IPS-NIHi7 (cell line): ENCODE data around the gene ANO1.

Experiments used
- DNase-seq: peaks from one replicate; pipeline ENCODE4 v3.0.0; 2012; ENCODE audit warnings: mixed read lengths; ENCODE audit errors: extremely low spot score

ANO1 gene

DNA sequence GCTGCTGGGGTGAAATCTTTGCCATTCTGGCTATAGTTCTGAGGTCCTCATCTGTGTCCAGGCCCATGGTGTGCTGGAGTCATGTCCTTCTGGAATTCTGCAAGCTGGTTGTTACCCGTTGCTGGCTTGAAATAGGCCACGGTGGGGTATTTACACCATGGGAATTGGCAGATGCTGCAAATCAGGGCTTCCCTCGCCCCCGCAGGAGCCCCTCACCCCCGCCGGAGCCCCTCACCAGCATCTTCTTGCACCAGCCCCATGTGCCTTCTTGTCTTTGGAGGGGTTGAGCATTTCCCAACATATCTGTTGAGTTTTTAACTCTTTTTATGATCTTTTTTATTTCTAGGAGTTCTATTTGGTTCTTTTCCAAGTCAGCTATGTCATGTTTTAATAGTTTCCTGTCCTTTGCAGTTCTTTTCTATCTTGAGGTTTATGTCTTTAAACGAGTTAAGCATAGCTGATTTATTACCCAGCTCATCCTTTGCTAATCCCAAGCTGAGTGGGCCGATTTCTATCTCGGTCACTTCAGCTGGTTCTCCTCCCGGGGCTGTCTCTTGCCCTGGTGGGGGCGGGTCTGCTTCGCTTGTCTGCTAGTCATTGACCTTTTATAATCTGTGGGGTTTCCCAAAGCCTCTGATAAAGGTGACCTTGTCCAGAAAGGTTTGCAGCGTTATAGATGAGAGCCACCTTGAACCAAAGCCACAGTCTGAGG, 17.6 kb downstream of the ANO1 start:
- DNase-seq, result no peak

DNA sequence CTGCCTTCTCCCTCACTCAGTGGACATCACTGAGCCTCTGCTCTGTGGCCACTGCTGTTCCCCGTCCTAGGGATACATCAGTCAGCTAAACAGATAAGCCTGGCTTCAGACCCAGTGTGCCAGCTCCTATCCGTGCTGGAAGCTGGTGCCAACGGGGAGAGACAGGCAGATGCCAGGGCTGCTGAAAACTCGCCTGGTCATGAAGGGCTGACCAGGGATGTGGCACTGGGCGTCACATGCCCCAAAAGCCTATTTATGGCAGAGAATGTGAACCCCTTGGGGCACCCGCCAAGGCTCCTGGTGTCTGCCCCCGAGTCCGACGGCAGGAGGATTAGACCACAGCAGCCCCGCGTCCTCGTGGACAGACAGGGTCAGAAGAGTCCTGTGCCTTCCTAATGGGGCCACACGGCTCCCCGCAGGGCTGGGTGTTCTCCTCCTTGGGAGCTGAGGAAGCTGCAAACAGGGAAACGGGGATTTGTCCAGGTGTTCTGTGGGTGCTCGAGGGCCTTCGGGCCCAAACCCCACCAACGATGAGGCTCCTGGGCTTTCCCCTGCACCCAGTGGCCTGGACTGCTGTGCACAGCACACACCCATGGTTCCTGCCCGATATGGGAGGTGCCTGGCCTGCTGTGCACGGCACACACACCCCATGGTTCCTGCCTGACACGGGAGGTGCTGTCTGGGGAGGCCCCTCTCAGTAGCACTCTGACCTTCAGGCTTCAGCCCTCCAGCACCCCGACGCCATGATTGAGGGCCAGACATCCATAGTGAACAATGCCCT, 19.9 kb downstream of the ANO1 start:
- DNase-seq, result no peak

DNA sequence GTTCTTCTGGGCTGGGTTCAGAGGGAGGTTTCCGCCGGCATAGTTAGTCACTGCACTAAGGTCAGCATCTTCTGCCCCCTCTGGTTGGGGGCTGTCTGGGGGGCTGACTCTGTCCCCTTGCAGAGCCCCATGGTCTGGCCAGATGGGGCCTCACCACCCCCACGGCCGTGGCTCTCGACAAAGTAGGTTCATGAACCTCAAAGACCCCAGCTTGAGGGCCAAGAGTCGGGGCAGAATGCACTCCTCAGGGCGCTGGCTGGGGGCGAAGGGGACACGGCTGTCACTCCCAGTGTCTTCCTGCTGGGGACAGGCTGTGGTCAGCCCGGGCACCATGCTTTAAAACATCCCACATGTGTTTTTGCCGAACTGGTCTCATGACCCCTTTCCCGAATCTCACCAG, 20.8 kb downstream of the ANO1 start:
- DNase-seq, result no peak

DNA sequence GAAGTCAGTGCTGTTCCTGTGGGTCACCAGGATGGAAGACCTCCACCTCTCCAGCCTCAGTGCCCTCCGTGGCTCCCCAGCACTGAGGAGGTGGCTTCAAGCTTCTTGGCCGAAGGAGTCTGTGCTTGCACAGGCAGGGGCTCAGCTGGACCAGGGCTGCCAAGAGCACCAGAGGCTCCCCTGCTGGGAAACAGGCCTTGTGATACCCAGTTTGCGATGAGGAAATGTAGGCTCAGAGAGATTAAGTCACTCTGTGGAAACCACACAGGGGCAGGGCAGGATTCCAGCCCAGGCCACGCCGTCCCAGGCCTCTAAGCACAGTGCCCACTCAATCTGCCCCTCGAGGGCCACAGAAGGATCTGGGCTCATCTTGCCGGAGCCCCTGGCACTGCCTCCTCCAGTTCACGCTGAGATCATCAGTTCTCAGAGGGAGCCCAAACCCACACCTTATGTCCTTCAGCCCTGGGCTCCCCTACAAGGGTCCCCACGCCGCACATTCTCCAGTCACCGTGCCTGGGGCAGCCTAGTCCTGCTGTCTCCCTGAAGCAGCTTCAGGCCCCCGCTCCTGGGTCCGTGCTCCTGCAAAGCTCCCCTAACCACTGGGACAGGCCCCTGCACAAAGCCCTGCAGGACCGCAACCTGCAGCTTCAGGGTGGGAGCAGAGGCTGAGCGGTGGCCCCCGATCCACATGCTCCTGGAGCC, 21.6 kb downstream of the ANO1 start:
- DNase-seq, result no peak

DNA sequence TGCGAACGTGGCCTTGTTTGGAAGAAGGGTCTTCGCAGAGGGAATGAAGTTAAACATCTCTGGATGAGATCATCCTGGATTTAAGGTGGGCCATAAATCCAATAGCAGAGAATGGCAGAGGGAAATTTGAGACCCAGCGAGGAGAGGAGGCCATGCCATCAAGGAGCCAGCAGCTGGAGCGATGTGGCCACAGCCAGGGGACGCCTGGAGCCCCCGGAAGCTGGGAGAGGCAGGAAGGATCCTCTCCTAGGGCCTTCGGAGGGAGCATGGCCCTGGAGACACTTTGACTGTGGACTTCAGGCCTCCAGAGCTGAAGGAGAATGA, 22.1 kb downstream of the ANO1 start:
- DNase-seq, result no peak

DNA sequence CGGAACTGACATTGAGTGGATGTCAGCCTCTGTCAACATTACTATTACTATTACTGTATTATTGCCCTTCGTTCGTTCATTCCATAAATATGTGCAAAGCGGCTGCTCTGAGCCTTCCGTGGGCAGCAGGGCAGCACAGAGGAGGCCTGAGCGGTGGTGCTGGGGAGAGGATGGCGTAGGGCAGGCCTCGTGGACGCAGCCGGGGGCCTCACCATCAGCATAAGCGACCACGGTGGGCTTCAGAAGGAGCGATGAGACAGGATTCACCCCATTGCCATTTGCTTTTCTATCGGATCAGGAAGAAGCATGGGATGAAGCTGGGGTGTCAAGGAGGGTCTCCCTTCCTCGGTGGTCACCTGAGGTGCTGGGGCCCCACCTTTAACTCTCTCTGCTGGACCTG, 22.7 kb downstream of the ANO1 start:
- no peak for DNase-seq

DNA sequence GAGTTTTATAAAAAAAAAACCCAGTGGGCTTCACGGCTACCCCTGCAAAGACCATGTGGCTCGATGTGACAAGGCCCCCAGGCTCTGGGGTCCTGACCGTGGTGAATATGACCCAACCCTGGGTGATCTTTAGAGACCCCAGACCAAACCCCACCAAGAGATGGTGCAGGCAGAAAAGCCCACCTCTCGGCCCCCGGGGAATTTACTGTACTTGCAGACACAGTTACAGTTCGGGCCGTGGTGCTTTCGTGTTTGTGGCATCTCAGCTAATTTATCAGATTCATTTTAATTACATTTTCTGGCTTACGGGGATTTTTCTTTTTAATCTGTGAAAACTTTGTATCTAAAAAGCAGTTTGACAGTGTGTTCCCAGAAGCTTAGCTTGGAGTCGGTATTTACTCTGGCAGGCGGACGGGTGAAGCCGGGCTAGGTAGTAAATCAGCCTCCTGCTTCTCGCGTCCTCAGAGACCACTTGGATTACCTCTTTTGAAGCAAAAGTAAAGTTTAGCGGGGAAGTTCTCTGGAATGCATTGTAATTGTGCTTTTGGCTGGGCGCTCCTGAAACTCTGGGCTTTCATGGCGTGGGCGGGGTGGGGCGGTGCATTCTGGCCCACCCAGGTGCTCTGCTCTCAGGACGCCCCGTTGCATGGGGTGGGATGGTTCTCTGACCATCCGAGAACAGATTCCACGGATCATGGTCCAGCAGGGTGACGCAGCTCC, 25.3 kb downstream of the ANO1 start:
- no peak for DNase-seq

DNA sequence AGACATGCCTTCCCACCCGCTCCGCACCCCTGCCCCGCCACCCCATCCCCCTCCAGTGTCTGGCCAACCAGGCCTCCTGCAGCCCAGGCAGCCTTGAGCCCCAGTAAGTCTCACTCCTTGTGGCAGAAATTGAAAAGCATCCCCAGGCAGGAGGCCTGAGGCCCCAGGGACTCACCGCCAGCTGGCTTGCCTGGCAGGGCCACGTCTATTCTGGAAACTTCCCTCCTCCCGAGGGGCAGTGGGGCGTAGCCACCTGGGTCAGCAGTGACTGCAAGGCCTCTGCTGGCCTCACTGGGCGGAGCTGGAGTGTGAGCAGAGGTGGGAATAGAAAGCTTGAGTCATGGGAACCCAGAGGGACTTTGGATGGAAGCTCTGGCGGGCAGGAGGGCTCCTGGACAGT, 26.3 kb downstream of the ANO1 start:
- DNase-seq, result no peak

DNA sequence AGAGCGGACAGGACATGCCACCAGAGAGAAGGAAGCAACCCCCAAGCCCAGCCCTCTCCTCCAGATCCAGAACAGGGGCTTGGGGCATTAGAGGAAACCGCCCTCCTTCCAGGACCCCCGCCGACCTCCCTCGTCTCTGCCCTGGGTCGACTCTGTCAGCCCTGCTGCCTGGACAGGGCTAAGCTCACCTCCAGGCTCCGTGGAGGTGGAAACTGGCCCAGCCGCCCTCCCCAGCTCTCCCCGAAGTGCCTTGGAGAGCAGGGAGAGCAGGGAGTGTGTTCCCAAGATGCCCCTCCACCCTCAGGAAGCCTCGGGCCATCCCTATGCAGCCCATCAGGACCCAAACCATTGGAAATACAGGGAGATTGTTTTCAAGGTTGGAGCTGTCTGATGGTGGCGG, 26.8 kb downstream of the ANO1 start:
- DNase-seq, result no peak

DNA sequence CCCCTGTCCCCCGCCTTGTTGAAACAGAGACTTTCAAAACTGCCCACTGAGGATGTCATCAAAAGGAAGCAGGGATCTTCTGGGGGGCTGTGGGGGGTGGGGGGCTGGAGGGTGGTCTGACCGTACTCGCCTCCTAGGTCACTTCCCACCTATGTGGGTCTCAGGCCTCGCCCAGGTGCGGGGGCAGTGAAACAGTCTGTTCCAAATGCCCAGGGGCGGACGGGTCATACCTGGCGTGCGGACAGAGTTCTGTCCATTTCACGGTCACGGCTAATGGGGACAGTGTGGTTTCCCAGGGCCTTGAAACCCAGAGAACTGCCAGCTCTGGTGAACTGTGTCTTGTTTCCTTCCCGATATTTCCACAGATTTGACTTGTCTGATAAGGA, 27.2 kb downstream of the ANO1 start:
- no peak for DNase-seq

DNA sequence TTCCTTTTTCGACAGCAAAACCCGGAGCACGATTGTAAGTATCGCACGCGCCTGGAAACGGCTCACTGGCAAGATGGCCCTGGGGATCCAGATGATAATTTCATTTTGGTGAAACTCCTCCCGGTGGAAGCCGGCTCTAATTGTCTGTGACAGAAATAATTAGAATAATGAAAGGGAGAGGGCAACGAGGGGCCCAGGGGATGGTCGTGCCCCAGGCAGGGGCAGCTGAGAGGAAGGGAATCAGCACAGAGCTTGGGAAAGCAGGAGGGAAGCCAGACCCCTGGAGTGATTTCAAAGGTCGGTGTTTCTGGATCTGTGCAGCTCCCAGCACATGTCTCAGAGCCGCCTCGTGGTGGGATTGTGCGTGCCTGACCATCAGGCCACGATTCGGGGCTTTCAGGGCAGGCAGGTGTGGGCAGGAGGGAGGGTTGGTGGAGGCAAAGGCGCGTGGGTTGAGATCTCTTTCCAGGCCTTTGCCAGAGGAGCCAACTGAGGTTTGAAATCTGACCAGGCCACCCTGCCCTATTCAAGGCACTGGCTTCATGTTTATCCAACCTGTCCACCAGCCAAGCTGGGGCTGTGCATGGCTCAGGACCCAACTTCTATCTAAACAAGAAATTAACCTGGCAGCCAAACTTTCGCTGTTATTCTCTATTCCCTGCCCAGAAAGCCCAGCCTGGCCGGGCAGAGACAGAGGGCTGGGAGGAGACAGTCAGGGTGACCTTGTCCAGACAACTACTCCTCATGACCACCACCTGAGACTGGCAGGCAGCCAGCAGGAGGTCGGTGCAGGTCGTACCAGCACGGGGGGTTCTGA, 27.8 kb downstream of the ANO1 start:
- no peak for DNase-seq

DNA sequence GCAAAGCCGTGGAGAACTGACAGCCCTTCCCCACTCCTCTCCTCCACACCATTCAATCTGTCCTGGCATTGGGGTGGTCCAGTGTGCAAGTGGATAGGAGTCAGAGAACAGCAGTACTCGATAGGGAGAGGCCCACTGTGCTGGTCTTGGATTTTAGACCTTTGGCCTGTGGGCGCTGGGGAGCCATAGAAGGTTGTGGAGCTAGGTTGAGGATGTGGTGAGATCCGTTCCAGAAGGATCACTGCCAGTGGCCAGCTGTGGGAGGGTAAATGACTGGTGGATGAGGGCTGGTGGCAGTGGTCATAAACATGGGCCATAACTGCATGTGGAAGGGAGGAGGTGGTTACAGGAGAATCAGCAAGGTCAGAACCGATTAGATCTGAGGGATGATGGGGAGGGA, 28.6 kb downstream of the ANO1 start:
- DNase-seq, result no peak

DNA sequence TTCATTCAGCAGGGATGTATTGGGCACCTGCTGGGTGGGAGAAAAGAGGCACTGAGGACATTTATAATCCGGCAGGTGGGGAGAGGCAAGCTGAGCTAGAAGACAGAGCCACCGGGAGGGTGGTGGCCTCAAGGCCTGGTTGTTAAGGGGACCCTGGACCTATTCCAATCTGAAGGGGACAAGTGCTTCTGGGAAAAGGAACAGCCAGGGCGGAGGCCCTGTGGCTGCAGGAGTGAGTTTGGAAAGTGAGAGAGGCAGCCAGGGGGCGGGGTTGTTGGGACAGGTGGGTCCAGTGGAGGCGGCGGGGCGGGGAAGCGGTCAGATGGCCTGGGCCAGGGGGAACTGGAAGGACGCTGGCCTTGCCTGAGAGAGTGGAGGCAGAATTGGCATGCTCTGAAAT, 29.1 kb downstream of the ANO1 start:
- no peak for DNase-seq

DNA sequence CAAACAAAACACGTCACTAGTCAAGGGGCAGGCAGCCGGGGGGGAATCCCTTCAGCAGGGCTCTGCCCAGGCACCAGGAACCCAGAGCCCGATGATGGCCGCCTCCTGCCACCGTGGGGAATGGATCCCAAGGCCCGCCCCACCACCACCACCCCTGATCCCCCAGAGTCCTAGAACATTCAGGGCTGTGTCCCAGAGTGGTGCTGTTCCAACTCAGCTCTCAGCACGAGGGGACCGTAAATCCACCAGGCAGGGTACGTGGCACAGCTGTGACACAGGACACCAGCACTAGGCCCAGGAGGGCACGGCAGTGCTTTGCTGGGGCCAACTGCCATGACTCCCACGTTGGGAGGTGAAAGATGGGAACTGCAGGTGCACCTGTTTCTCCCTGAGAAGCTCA, 29.6 kb downstream of the ANO1 start:
- no peak for DNase-seq

DNA sequence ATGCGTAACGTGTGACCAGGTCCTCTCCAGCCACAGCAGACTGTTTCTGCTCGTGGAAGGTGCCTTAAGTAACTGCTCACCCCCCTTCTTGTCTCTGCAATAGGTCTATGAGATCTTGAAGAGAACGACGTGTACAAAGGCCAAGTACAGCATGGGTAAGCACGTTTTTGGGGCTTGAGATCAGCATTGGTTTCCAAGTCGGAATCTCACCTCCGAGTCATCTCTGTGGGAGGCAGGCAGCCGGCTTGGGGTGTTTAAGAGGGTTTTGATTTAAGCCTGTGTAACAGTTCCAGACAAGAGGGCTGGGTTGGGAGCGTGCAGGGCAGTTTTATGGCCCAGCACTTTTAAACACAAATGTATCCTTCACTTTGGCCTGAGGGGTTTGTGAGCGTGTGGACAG, 30.1 kb downstream of the ANO1 start:
- no peak for DNase-seq

DNA sequence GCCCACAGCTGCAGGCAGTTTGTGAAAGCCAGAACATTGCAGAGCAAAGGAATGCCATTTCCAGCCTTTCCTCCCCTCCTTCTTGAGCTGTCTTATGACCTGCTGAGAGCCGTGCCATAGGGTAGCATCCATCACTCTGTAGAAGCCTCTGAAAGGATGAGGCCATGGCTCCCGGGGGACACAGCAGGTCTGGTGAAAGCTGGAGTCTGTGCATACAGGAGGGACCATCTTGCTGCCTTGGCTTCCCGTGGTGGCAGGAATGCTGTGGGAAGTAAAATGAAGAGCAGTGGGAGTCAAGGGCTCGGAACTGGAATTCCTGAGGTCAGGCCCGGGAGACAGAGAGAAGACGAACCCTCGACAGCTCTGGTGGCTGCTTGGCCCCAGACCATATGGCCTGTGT, 30.9 kb downstream of the ANO1 start:
- no peak for DNase-seq

DNA sequence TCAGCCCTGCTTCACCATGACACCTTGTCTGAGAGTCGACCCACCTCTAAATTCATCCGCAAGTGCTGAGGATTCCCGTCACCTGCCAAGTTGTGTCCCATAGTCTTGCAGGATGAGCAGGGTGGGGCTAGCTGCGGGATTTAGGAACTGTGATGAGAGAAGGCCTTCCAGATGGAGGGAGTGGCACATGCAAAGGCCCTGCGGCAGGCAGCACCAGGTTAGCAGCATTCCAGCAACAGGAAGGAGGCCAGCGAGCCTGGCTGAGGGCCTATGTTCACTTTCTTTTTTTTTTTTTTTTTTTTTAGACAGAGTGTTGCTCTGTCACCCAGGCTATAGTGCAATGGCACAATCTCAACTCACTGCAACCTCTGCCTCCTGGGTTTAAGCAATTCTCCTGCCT, 31.8 kb downstream of the ANO1 start:
- no peak for DNase-seq

DNA sequence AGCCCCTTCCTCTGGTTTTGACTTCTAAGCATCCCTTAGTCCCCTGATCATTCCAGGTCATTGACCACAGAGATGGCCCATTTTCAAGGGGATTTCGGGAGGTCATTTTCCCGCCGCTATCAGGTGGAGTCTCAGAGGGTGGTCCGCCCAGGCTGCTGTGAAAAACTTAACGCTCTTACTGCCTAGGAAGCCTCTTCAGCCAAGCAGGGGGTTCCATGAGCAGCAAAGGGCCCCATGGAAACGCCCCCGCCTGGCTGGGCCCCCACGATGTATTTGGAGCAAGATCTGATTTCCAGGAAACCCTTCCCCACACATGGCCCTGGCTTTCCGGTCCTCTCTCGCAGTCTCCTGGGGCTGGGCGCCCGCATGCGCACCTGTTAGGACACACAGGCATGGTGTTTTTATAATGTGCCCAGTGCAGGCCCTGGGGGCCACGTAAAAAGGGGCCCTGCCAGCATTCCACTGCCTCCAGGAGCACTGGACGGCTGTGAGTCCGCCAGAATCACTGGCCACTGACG, 32.5 kb downstream of the ANO1 start:
- DNase-seq, result no peak

DNA sequence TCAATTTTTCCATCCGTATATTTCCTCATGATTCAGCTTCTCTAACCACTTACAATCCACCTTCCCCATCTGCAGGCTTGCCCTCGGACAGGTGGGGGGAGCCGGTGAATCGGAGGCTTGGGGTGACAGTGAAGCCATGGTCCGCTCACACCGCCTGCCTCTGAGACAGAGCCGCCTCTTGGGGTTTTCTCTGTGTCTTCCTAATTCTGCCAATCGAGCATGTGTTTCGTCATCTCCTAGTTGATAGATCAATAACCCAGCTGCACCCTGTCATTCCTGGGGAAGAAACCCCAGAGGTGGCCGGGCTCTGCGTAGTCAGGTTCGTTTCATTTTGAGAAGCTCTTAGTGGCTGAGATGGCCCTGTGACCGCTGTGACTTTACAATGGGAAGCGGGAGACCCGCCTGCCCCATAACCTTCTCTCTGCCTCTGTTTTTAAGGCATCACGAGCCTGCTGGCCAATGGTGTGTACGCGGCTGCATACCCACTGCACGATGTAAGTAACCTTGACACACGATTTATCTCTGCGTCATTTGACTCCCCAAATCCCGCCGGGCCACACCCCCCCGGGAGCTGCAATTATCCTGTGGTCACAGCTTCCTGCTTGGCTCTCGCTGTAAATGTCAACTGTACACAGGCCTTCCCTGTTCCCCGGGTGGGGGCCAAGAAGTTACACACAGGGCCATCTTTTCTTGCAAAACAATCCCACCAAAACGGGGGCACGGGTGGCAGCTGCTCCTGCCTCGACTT, 33.3 kb downstream of the ANO1 start:
- DNase-seq, result no peak

DNA sequence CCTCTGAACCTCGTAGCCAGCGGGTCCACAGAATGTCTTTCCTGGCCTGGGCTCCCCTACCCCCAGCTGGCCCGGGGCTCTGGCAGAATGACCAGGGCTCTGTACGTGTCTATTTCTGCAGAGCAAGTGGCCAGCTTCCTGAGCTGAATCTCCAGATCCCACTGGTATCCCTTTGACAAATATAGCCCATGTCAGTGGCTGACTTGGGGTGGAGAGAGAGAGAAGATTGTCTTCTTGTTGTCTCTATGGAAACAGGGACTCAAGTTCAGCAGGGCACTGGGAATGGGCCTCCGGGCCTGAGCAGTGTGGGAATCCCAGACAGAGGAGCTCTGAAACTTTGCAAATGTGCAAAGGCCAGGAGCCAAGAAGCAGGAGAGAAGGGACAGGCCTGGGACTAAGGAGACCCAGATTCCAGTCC, 33.9 kb downstream of the ANO1 start:
- no peak for DNase-seq

DNA sequence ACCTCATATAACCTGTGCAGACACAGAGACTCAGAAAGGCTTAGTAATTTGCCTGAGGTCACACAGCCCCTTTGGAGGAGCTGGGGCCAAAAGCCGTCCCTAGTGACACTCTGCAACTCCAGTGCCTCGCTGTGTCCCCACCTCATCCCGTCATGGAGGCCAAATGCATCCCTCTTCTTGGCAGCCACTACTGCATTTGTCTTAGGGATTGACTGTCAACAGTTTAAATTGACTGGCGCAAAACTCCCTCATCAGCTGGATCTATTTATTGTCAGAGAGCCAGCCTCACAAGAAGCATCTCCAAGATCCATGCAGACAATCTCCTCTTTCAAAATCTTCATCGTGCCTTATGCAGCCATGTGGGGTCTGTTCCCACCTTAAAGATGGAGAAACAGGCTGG, 35.7 kb downstream of the ANO1 start:
- no peak for DNase-seq
